B cell (primary cell): ENCODE results near the gene BPIFB6.

Experiments used
- EZH2 ChIP-seq: IDR thresholded peaks from 2 replicates; pipeline ENCODE4 v1.6.1; 2012; ENCODE audit warnings: borderline replicate concordance, low read depth, mild to moderate bottlenecking, moderate library complexity, low read length; ENCODE audit not compliant: insufficient read depth, poor library complexity, severe bottlenecking
- TF ChIP-seq, protein P1 (sequence below): fragments of 200-600 bp; IDR thresholded peaks from one replicate; pipeline ENCODE4 v1.8.0; 2022; ENCODE audit warnings: antibody characterized with exemption, mild to moderate bottlenecking

- TF ChIP-seq, protein P1, sequence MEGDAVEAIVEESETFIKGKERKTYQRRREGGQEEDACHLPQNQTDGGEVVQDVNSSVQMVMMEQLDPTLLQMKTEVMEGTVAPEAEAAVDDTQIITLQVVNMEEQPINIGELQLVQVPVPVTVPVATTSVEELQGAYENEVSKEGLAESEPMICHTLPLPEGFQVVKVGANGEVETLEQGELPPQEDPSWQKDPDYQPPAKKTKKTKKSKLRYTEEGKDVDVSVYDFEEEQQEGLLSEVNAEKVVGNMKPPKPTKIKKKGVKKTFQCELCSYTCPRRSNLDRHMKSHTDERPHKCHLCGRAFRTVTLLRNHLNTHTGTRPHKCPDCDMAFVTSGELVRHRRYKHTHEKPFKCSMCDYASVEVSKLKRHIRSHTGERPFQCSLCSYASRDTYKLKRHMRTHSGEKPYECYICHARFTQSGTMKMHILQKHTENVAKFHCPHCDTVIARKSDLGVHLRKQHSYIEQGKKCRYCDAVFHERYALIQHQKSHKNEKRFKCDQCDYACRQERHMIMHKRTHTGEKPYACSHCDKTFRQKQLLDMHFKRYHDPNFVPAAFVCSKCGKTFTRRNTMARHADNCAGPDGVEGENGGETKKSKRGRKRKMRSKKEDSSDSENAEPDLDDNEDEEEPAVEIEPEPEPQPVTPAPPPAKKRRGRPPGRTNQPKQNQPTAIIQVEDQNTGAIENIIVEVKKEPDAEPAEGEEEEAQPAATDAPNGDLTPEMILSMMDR: no peak
- TF ChIP-seq EZH2: no peak
Observed at GRCh38 chr20:33054791-33055190, 23.3 kb downstream of the BPIFB6 start.
